Progenitor cell of endocrine pancreas (in vitro differentiated cells): ENCODE measurements around the gene NHSL2. TPM values are rescaled to one million over a fixed set of nuclear protein-coding genes. Genes with fewer than 3 reads are reported as not detected.
"Not testable (repeated sequence)": the region's sequence is repeated elsewhere in the genome, so short reads cannot be mapped to it uniquely, and the experiment has no call there.

Experiments used
- DNase-seq: peaks from one replicate; pipeline ENCODE4 v3.0.0; 2021; ENCODE audit warnings: low spot score; ENCODE audit not compliant: unreplicated experiment
- H3K27ac Mint-ChIP-seq: 2 replicates; pipeline ENCODE4 v1.8.0; 2021; ENCODE audit warnings: mild to moderate bottlenecking, moderate library complexity, mixed read lengths
- H3K27me3 Mint-ChIP-seq: 2 replicates; pipeline ENCODE4 v1.8.0; 2021; ENCODE audit warnings: mixed read lengths
- H3K36me3 Mint-ChIP-seq: 2 replicates; pipeline ENCODE4 v1.8.0; 2022; ENCODE audit warnings: mixed read lengths; ENCODE audit not compliant: insufficient read depth
- H3K4me1 Mint-ChIP-seq: 2 replicates; pipeline ENCODE4 v1.8.0; 2021; ENCODE audit warnings: low read depth, mixed read lengths
- H3K4me3 Mint-ChIP-seq: 2 replicates; pipeline ENCODE4 v1.8.0; 2021; ENCODE audit warnings: low read depth, mild to moderate bottlenecking, moderate library complexity, mixed read lengths
- H3K9me3 Mint-ChIP-seq: 2 replicates; pipeline ENCODE4 v1.8.0; 2021; ENCODE audit warnings: low read depth, mixed read lengths
- CTCF ChIP-seq: fragments of 200-600 bp; sonication (generic); IDR thresholded peaks from one replicate; pipeline ENCODE4 v1.5.0; 2021; ENCODE audit warnings: antibody characterized with exemption, mild to moderate bottlenecking; ENCODE audit not compliant: unreplicated experiment
- total RNA-seq: library from RNA; stranded (reverse); gene quantifications from 2 replicates; pipeline ENCODE4 v1.2.1, GENCODE V29; 2021

Gene NHSL2
- total RNA-seq, 1 donor from 2014 or later, result 3.4 TPM

DNA sequence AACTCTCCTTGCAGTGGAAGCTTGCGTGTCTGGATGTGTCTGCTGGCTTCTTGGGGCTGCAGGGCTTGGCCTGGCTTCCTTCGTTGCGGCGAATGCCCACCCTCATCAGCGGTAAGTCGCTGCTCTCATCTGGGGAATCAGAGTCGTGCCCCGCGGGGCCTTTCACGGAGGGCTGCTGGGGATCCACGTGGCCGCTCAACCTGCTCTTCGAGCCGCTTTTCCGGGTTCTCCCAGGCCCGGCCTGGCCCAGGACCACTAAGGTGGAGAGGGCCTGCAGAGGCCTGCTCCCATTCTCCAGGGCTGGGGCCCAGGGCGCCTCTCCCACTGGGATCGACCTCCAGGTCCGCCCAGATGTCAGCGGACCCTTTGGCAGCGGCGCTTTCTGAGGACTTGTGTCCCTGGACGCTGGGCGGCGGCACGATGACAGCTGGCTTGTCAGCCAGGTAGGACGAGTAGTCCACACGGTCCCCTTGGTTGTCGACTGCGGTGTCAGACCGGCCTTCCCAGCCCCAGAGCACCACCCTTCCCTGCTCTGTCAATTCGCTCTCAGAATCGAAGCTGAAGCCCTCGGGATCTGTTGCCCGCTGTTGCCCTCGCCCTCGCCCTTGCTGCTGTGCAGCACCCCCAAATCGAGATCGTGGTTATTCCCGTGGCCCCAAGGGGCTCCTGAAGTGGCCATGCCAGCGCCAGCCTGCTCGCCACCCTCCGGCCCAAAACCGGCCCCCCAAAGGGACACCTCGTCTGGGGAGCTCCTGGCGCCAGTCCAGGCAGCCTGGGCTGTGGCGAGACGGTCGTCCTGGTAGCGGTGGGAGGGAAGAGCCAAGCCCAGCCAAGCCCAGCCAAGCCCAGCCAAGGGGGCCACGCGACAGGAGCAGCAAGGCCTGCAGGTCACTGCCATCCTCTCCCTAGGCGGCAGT, 37.8 kb upstream of the NHSL2 start:
- DNase-seq, result no peak
- H3K4me1 Mint-ChIP-seq, result no peaks in the 10 kb centered on the region
- peaks cover 17% of the 10 kb centered on the region for H3K9me3 Mint-ChIP-seq
- no peak for TF ChIP-seq CTCF
- H3K27me3 Mint-ChIP-seq, result peaks cover 6% of the 10 kb centered on the region
- no peak overlapping the region for H3K27ac Mint-ChIP-seq
- H3K36me3 Mint-ChIP-seq, result peaks cover 2% of the 10 kb centered on the region
- no peak overlapping the region for H3K4me3 Mint-ChIP-seq

- Mint-ChIP-seq H3K4me3 (no peak overlapping the region), H3K4me1 (no peaks in the 10 kb centered on the region), H3K27ac (no peak overlapping the region), H3K27me3 (peaks cover 2% of the 10 kb centered on the region), H3K9me3 (peaks cover 20% of the 10 kb centered on the region), H3K36me3 (peaks cover 3% of the 10 kb centered on the region)
- TF ChIP-seq CTCF, result no peak
- DNase-seq, result no peak
Observed at GRCh38 chrX:71873459-71873833, 37.2 kb upstream of the NHSL2 start.

DNA sequence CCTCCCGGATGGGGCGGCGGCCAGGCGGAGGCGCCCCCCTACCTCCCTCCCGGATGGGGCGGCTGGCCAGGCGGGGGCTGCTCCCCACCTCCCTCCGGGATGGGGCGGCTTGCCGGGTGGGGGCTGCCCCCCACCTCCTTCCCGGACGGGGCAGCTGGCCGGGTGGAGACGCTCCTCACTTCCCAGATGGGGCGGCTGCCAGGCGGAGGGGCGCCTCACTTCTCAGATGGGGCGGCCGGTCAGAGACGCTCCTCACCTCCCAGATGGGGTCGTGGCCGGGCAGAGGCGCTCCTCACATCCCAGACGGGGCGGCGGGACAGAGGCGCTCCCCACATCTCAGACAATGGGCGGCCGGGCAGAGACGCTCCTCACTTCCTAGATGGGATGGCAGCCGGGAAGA, 33.8 kb upstream of the NHSL2 start:
- not testable (repeated sequence) for H3K4me3 Mint-ChIP-seq, H3K36me3 Mint-ChIP-seq, H3K27me3 Mint-ChIP-seq, H3K4me1 Mint-ChIP-seq, DNase-seq, H3K27ac Mint-ChIP-seq
- peaks cover 42% of the 10 kb centered on the region for H3K9me3 Mint-ChIP-seq

DNA sequence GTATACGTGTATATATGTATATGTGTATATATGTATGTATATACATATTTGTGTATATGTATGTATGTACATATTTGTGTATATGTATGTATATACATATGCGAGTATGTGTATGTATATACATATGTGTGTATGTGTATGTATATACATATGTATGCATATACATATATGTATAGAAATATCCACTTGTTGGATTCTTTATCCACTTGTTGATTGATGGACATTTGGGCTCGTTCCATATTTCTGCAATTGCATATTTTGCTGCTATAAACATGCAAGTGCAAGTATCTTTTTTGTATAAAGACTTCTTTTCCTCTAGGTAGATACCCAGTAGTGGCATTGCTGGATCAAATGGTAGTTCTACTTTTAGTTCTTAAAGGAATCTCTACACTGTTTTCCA, 25.5 kb upstream of the NHSL2 start:
- DNase-seq, result no peak
- no peak for TF ChIP-seq CTCF
- no peak overlapping the region for H3K27ac Mint-ChIP-seq
- peaks cover 28% of the 10 kb centered on the region for H3K9me3 Mint-ChIP-seq
- no peaks in the 10 kb centered on the region for H3K27me3 Mint-ChIP-seq
- H3K36me3 Mint-ChIP-seq, result no peaks in the 10 kb centered on the region
- H3K4me3 Mint-ChIP-seq, result no peak overlapping the region
- H3K4me1 Mint-ChIP-seq, result no peaks in the 10 kb centered on the region

GRCh38 chrX:71895607-71896006, 15.0 kb upstream of the NHSL2 start:
- H3K4me1 Mint-ChIP-seq, result no peaks in the 10 kb centered on the region
- no peak overlapping the region for H3K4me3 Mint-ChIP-seq
- peaks cover 4% of the 10 kb centered on the region for H3K27me3 Mint-ChIP-seq
- no peak for TF ChIP-seq CTCF
- no peaks in the 10 kb centered on the region for H3K36me3 Mint-ChIP-seq
- no peak for DNase-seq
- no peak overlapping the region for H3K27ac Mint-ChIP-seq
- H3K9me3 Mint-ChIP-seq, result peaks cover 22% of the 10 kb centered on the region

DNA sequence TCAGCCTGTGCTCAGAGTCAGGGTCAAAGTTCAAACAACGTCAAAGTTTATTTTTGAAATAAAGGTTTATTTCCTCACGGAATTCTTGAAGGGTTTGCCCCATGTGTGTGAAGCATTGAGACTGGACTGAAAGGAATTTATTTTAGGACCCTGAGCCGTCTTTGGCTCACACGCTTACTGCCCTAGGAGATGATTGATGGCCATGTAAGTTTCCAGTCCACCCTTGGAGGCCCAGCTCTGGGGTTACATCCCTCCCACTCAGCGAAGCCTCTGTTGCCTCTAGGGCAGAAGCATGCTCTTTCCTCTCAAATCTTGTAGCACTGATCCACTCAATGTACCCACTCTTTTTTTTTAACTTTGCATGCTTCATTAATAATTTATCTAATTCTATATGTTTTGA, 4.5 kb upstream of the NHSL2 start:
- no peak overlapping the region for H3K27ac Mint-ChIP-seq
- H3K4me3 Mint-ChIP-seq, result no peak overlapping the region
- H3K9me3 Mint-ChIP-seq, result peaks cover 7% of the 10 kb centered on the region
- no peaks in the 10 kb centered on the region for H3K4me1 Mint-ChIP-seq
- no peak for DNase-seq
- no peaks in the 10 kb centered on the region for H3K36me3 Mint-ChIP-seq
- no peak for TF ChIP-seq CTCF
- H3K27me3 Mint-ChIP-seq, result peaks cover 10% of the 10 kb centered on the region
